Choroid plexus epithelial cell (primary cell): ENCODE data around the gene CYSRT1.

Experiments
- DNase-seq: peaks from one replicate; pipeline ENCODE4 v3.0.0-alpha.2; 2010; ENCODE audit warnings: low read depth
- H3K4me3 ChIP-seq: 2 replicates; pipeline ENCODE4 v1.5.1; 2011; ENCODE audit warnings: low read depth, mild to moderate bottlenecking, control low read depth, low read length, moderate library complexity
- CTCF ChIP-seq: conservative IDR thresholded peaks from 2 replicates; pipeline ENCODE4 v1.5.1; 2011; ENCODE audit warnings: low read depth, mild to moderate bottlenecking, control low read depth, inconsistent platforms, low read length, moderate library complexity

CYSRT1 gene

GRCh38 chr9:137233143-137233980 is 8.4 kb downstream of the CYSRT1 start:
- TF ChIP-seq CTCF: no peak
- DNase-seq: no peak
- no peak overlapping the region for H3K4me3 ChIP-seq

GRCh38 chr9:137234055-137234697 is 9.2 kb downstream of the CYSRT1 start:
- DNase-seq: no peak
- TF ChIP-seq CTCF: no peak
- H3K4me3 ChIP-seq: no peak overlapping the region

GRCh38 chr9:137234758-137235423 is 9.9 kb downstream of the CYSRT1 start:
- TF ChIP-seq CTCF: no peak
- no peak for DNase-seq
- no peak overlapping the region for H3K4me3 ChIP-seq

- DNase-seq: no peak
- no peak overlapping the region for H3K4me3 ChIP-seq
- TF ChIP-seq CTCF: no peak
Observed at GRCh38 chr9:137235424-137236237, 10.7 kb downstream of the CYSRT1 start.

- no peak overlapping the region for H3K4me3 ChIP-seq
- DNase-seq: peak; percentile 81
- peak; percentile 96 for TF ChIP-seq CTCF
Observed at GRCh38 chr9:137236238-137236935, 11.4 kb downstream of the CYSRT1 start.

GRCh38 chr9:137236936-137237421 is 12.0 kb downstream of the CYSRT1 start:
- no peak overlapping the region for H3K4me3 ChIP-seq
- TF ChIP-seq CTCF: no peak
- no peak for DNase-seq
